IPS-18c (cell line): ENCODE data around the gene SPP1.

ENCODE experiments used
- H3K4me3 ChIP-seq: 2 replicates; pipeline ENCODE4 v1.7.0; 2013; ENCODE audit warnings: low read depth, mild to moderate bottlenecking, low read length, moderate library complexity; ENCODE audit not compliant: insufficient read depth
- H3K9me3 ChIP-seq: one replicate; pipeline ENCODE4 v1.6.1; 2013; ENCODE audit warnings: mild to moderate bottlenecking, low read length, moderate library complexity; ENCODE audit not compliant: control insufficient read depth, insufficient read depth

SPP1 gene

GRCh38 chr4:88028946-88029345 lies 53.4 kb downstream of the SPP1 start:
- Histone ChIP-seq H3K9me3 (peaks cover 7% of the 10 kb centered on the region), H3K4me3 (no peak overlapping the region)

DNA sequence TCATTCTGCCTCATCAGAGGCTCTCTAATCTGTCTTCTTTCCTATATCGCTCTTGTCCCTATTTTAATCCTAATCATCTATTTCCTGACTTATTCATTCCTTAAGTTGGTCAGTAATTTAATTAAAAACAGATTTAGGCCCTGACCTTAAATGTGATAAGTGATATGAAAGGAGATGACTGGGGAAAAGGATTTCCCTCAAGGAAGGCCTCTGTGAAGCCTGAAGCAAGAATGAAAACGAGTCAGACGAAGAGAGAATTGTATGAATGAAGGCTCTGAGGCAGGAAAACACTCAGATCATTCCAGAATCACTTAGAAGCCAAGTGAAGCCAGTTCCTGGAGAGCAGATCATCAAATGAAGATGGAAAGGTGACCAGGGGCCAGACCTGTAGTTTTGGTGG lies 54.0 kb downstream of the SPP1 start:
- H3K9me3 ChIP-seq, result peaks cover 7% of the 10 kb centered on the region
- no peak overlapping the region for H3K4me3 ChIP-seq

GRCh38 chr4:88030565-88031310 lies 55.2 kb downstream of the SPP1 start:
- H3K4me3 ChIP-seq, result no peak overlapping the region
- H3K9me3 ChIP-seq, result peaks cover 4% of the 10 kb centered on the region
